IMR-90 (cell line): Measurements from ENCODE around the gene NCOA7.

Source experiments
- CEBPB ChIP-seq: IDR thresholded peaks from 2 replicates; pipeline ENCODE4 v1.6.1; 2012; ENCODE audit warnings: low read depth, low read length, improper control_type of control experiment
- CHD1 ChIP-seq: IDR thresholded peaks from 2 replicates; pipeline ENCODE4 v1.6.1; 2012; ENCODE audit warnings: low read depth, low read length, improper control_type of control experiment
- CTCF ChIP-seq: conservative IDR thresholded peaks from 2 replicates; pipeline ENCODE4 v1.5.1; 2012; ENCODE audit warnings: mild to moderate bottlenecking, low read depth, low read length, improper control_type of control experiment
- MAFK ChIP-seq: IDR thresholded peaks from 2 replicates; pipeline ENCODE4 v1.6.1; 2012; ENCODE audit warnings: low read depth, low read length, improper control_type of control experiment
- MXI1 ChIP-seq: IDR thresholded peaks from 2 replicates; pipeline ENCODE4 v1.6.1; 2012; ENCODE audit warnings: low read depth, mild to moderate bottlenecking, low read length, moderate library complexity, borderline replicate concordance
- POLR2A ChIP-seq: IDR thresholded peaks from 2 replicates; pipeline ENCODE4 v1.6.1; 2012; ENCODE audit warnings: mild to moderate bottlenecking, low read depth, low read length
- RAD21 ChIP-seq: IDR thresholded peaks from 2 replicates; pipeline ENCODE4 v1.6.1; 2012; ENCODE audit warnings: low read length, improper control_type of control experiment
- RCOR1 ChIP-seq: IDR thresholded peaks from 2 replicates; pipeline ENCODE4 v1.6.1; 2012; ENCODE audit warnings: mild to moderate bottlenecking, low read length, improper control_type of control experiment; ENCODE audit not compliant: insufficient replicate concordance
- SMC3 ChIP-seq: fragments of 150-350 bp; IDR thresholded peaks from 2 replicates; pipeline ENCODE4 v1.6.1; 2016; ENCODE audit warnings: low read depth, mild to moderate bottlenecking, antibody characterized with exemption, low read length, moderate library complexity
- USF2 ChIP-seq: fragments of 150-350 bp; IDR thresholded peaks from 2 replicates; pipeline ENCODE4 v1.6.1; 2017; ENCODE audit warnings: mild to moderate bottlenecking, antibody characterized with exemption, low read length, low read depth

GRCh38 chr6:125970760-125971159 lies 180.0 kb downstream of the NCOA7 start:
- TF ChIP-seq CTCF (no peak), SMC3 (no peak), POLR2A (no peak), CHD1 (no peak), MAFK (no peak), MXI1 (no peak), USF2 (no peak), RAD21 (no peak), RCOR1 (no peak), CEBPB (no peak)
